Keratinocyte (primary cell): Measurements from ENCODE around the gene HSPB1. TPM values are rescaled to one million over a fixed set of nuclear protein-coding genes. Genes with fewer than 3 reads are reported as not detected.

Source experiments
- DNase-seq: peaks from one replicate; pipeline ENCODE4 v3.0.0-alpha.2; 2011; ENCODE audit warnings: low read depth, missing footprints, low spot score
- FAIRE-seq: peaks from 2 replicates; lab custom pipeline; 2011; peaks lifted over from hg19 to GRCh38; lab: Jason Lieb, UNC
- H2AFZ ChIP-seq: 2 replicates; pipeline ENCODE4 v1.6.0; 2012; ENCODE audit warnings: low read length, control low read depth, inconsistent platforms; ENCODE audit not compliant: control insufficient read depth
- H3K27ac ChIP-seq: 2 replicates; pipeline ENCODE4 v1.5.1; 2011; ENCODE audit warnings: low read length; ENCODE audit not compliant: control insufficient read depth, insufficient read depth
- H3K27me3 ChIP-seq: 3 replicates; pipeline ENCODE4 v1.6.0; 2011; ENCODE audit warnings: low read length; ENCODE audit not compliant: control insufficient read depth, insufficient read depth; ENCODE audit errors: extremely low read depth
- H3K36me3 ChIP-seq, 2 experiments: 2 replicates in 1 of 2; 3 replicates in 1 of 2; pipeline ENCODE4 v1.5.1; 2011; ENCODE audit warnings: low read length in 2 of 2, mild to moderate bottlenecking in 1 of 2; ENCODE audit not compliant: control insufficient read depth in 2 of 2, insufficient read depth in 2 of 2; ENCODE audit errors: extremely low read depth in 1 of 2
- H3K4me1 ChIP-seq: 3 replicates; pipeline ENCODE4 v1.5.1; 2011; ENCODE audit warnings: low read length; ENCODE audit not compliant: control insufficient read depth, insufficient read depth; ENCODE audit errors: extremely low read depth
- H3K4me2 ChIP-seq: 3 replicates; pipeline ENCODE4 v1.6.0; 2011; ENCODE audit warnings: low read depth, low read length; ENCODE audit not compliant: control insufficient read depth, insufficient read depth; ENCODE audit errors: extremely low read depth
- H3K4me3 ChIP-seq, 3 experiments: fragments of 200-600 bp in 1 of 3; sonication (generic) in 1 of 3; 2 replicates in 2 of 3; 3 replicates in 1 of 3; pipeline ENCODE4 v1.5.1; 2011 to 2016; ENCODE audit warnings: low read length in 3 of 3, mild to moderate bottlenecking in 3 of 3, control low read depth in 2 of 3, inconsistent platforms in 1 of 3, low read depth in 1 of 3, mixed read lengths in 1 of 3, mixed run types in 1 of 3, moderate library complexity in 1 of 3; ENCODE audit not compliant: control insufficient read depth in 2 of 3, insufficient read depth in 2 of 3; ENCODE audit errors: extremely low read depth in 1 of 3
- H3K79me2 ChIP-seq: 2 replicates; pipeline ENCODE4 v1.6.0; 2012; ENCODE audit warnings: low read length; ENCODE audit not compliant: control insufficient read depth, insufficient read depth
- H3K9ac ChIP-seq: 3 replicates; pipeline ENCODE4 v1.6.0; 2011; ENCODE audit warnings: low read length; ENCODE audit not compliant: control insufficient read depth, insufficient read depth; ENCODE audit errors: extremely low read depth
- H3K9me1 ChIP-seq: 3 replicates; pipeline ENCODE4 v1.6.0; 2011; ENCODE audit warnings: low read length; ENCODE audit not compliant: control insufficient read depth, insufficient read depth; ENCODE audit errors: extremely low read depth
- H3K9me3 ChIP-seq: 2 replicates; pipeline ENCODE4 v1.5.1; 2012; ENCODE audit warnings: low read depth, low read length; ENCODE audit not compliant: control insufficient read depth
- H4K20me1 ChIP-seq: 3 replicates; pipeline ENCODE4 v1.6.0; 2011; ENCODE audit warnings: low read length; ENCODE audit not compliant: control insufficient read depth, insufficient read depth; ENCODE audit errors: extremely low read depth
- CTCF ChIP-seq, 3 experiments: IDR thresholded peaks in 1 of 3; conservative IDR thresholded peaks in 1 of 3; optimal IDR thresholded peaks in 1 of 3; 2 replicates in 2 of 3; 3 replicates in 1 of 3; pipeline versions ENCODE3 to v1.5.1; 2011; ENCODE audit warnings: low read length in 3 of 3, mild to moderate bottlenecking in 3 of 3, moderate library complexity in 2 of 3, control low read depth in 1 of 3, inconsistent platforms in 1 of 3; ENCODE audit not compliant: insufficient read depth in 2 of 3; ENCODE audit errors: extremely low read depth in 1 of 3
- EZH2 ChIP-seq: IDR thresholded peaks from one replicate; pipeline ENCODE4 v1.6.1; 2012; ENCODE audit warnings: inconsistent platforms, mild to moderate bottlenecking, low read length, moderate library complexity
- dilution Hi-C: fragments of 300-500 bp; cut with MboI; formaldehyde crosslinking; loops from one replicate; pipeline ENCODE4 v1.7.0; 2020; ENCODE audit warnings: low sequenced_read_pairs; ENCODE audit not compliant: extremely low pct_ligation_motif_present
- polyA plus RNA-seq, 5 experiments: library from polyadenylated mRNA; depleted of rRNA in 3 of 5; stranded (reverse) in 3 of 5; stranded (forward) in 1 of 5; unstranded in 1 of 5; fragments of >200 nt; gene quantifications; 1 replicate in 1 of 5; 2 replicates in 3 of 5; 3 replicates in 1 of 5; pipeline versions ENCODE4 v1.2.1 to v1.2.3, GENCODE V29; 2011 to 2012; ENCODE audit warnings: missing spikeins in 2 of 5, low read depth in 1 of 5, low replicate concordance in 1 of 5

HSPB1 gene
- polyA plus RNA-seq, 1 donor (not counting 4 experiments of a cell fraction or from before 2014, with no cell fraction given), result 460 TPM

GRCh38 chr7:76347710-76348109 lies 45.2 kb downstream of the HSPB1 start:
- Histone ChIP-seq H3K27me3 (no peaks in the 10 kb centered on the region), H2AFZ (no peak overlapping the region), H3K9me3 (no peaks in the 10 kb centered on the region), H3K9ac (no peak overlapping the region), H3K9me1 (peaks cover 7% of the 10 kb centered on the region), H3K27ac (no peak overlapping the region), H3K79me2 (peaks cover 100% of the 10 kb centered on the region), H3K4me3 (no peak overlapping the region), H3K4me2 (no peak overlapping the region), H3K36me3 (peaks cover 34 to 40% of the 10 kb centered on the region in 2 experiments), H3K4me1 (peaks cover 13% of the 10 kb centered on the region), H4K20me1 (peaks cover 55% of the 10 kb centered on the region)
- TF ChIP-seq EZH2 (no peak), CTCF (optimal IDR thresholded peaks at IDR 0.05 in 1 of 3, IDR thresholded peaks at IDR 0.05 in 1 of 3, conservative IDR thresholded peaks at IDR 0.05 in 1 of 3; ENCODE audit: extremely low read depth in 1 of 3, insufficient read depth in 2 of 3, low read length in 3 of 3) (no peak)
- FAIRE-seq (no peak), DNase-seq (no peak)
- dilution Hi-C loops, result no loop called here

GRCh38 chr7:76349313-76349885 lies 46.9 kb downstream of the HSPB1 start:
- no peak overlapping the region for H3K4me3 ChIP-seq
- H4K20me1 ChIP-seq, result peaks cover 57% of the 10 kb centered on the region
- H3K4me2 ChIP-seq, result no peak overlapping the region
- peaks cover 12% of the 10 kb centered on the region for H3K9me1 ChIP-seq
- no peak overlapping the region for H3K9ac ChIP-seq
- no peaks in the 10 kb centered on the region for H3K27me3 ChIP-seq
- dilution Hi-C loops, result no loop called here
- FAIRE-seq (no peak), DNase-seq (no peak)
- peaks cover 100% of the 10 kb centered on the region for H3K79me2 ChIP-seq
- H3K36me3 ChIP-seq, result peaks cover 25 to 38% of the 10 kb centered on the region in 2 experiments
- H3K9me3 ChIP-seq, result no peaks in the 10 kb centered on the region
- H3K4me1 ChIP-seq, result peaks cover 9% of the 10 kb centered on the region
- H2AFZ ChIP-seq, result no peak overlapping the region
- no peak for TF ChIP-seq CTCF (optimal IDR thresholded peaks at IDR 0.05 in 1 of 3, IDR thresholded peaks at IDR 0.05 in 1 of 3, conservative IDR thresholded peaks at IDR 0.05 in 1 of 3; ENCODE audit: extremely low read depth in 1 of 3, insufficient read depth in 2 of 3, low read length in 3 of 3)
- no peak for TF ChIP-seq EZH2
- no peak overlapping the region for H3K27ac ChIP-seq
